T-cell (primary cell): ENCODE results near the gene PPP2R5B. TPM values are rescaled to one million over a fixed set of nuclear protein-coding genes. Genes with fewer than 3 reads are reported as not detected.

Experiments used
- ATAC-seq, 4 experiments: fragments of 200-7000 bp in 3 of 4; fragments of 150-1000 bp in 1 of 4; cut with Tn5 transposase; replicated peaks in 1 of 4; 1 replicate in 3 of 4; 2 replicates in 1 of 4; pipeline ENCODE4 v1.10.0; 2021; ENCODE audit warnings: moderate library complexity in 3 of 4, mild to moderate bottlenecking in 2 of 4, moderate number of reproducible peaks in 1 of 4
- CTCF ChIA-PET, 2 donors: fragments of 300-600 bp; sonication (Branson Sonifier 250); formaldehyde crosslinking; loops; one replicate each; lab custom pipeline; 2022; ENCODE audit warnings: antibody characterized with exemption in 2 of 2; lab: Charles Lee
- POLR2A ChIA-PET, 2 donors: fragments of 300-600 bp; sonication (Branson Sonifier 250); formaldehyde crosslinking; loops; one replicate each; lab custom pipeline; 2022; ENCODE audit warnings: antibody characterized with exemption in 2 of 2; lab: Charles Lee
- DNase-seq, 35 experiments: peaks; one replicate each; pipeline versions ENCODE4 v3.0.0 to v3.0.0-alpha.2; 2013 to 2023
- H3K27ac ChIP-seq: one replicate; pipeline ENCODE4 v1.5.1; 2013; ENCODE audit warnings: low read length
- H3K27me3 ChIP-seq, 2 experiments: replicated peaks in 1 of 2; 1 replicate in 1 of 2; 2 replicates in 1 of 2; pipeline versions ENCODE4 v1.6.1 to v1.7.0; 2013; ENCODE audit warnings: low read length in 1 of 2, mixed read lengths in 1 of 2; ENCODE audit not compliant: control insufficient read depth in 2 of 2, insufficient read depth in 2 of 2; ENCODE audit errors: extremely low read depth in 1 of 2
- H3K36me3 ChIP-seq, 2 donors: 1 replicate in 1 of 2; 2 replicates in 1 of 2; pipeline versions ENCODE4 v1.6.1 to v1.7.0; 2013; ENCODE audit warnings: low read length in 1 of 2; ENCODE audit not compliant: control insufficient read depth in 2 of 2, insufficient read depth in 1 of 2; ENCODE audit errors: extremely low read depth in 1 of 2
- H3K4me1 ChIP-seq, 2 experiments: 1 replicate in 1 of 2; 2 replicates in 1 of 2; pipeline versions ENCODE4 v1.6.1 to v1.7.0; 2013; ENCODE audit warnings: low read length in 2 of 2, mixed read lengths in 1 of 2; ENCODE audit not compliant: insufficient read depth in 2 of 2, control insufficient read depth in 1 of 2; ENCODE audit errors: extremely low read depth in 1 of 2
- H3K4me3 ChIP-seq, 2 donors: 1 replicate in 1 of 2; 2 replicates in 1 of 2; pipeline versions ENCODE4 v1.5.1 to v1.7.0; 2013; ENCODE audit warnings: mild to moderate bottlenecking in 2 of 2, low read length in 1 of 2, moderate library complexity in 1 of 2; ENCODE audit not compliant: control insufficient read depth in 1 of 2; ENCODE audit errors: extremely low read depth in 1 of 2
- H3K9me3 ChIP-seq: 2 replicates; pipeline ENCODE4 v1.7.0; 2013
- H3K27ac Mint-ChIP-seq, 2 donors: one replicate each; pipeline ENCODE4 v1.8.0; 2020 to 2021; ENCODE audit warnings: mild to moderate bottlenecking in 2 of 2, mixed read lengths in 2 of 2
- H3K27me3 Mint-ChIP-seq, 2 donors: one replicate each; pipeline ENCODE4 v1.8.0; 2021 to 2022; ENCODE audit warnings: mixed read lengths in 2 of 2
- H3K36me3 Mint-ChIP-seq: one replicate; pipeline ENCODE4 v1.8.0; 2021; ENCODE audit warnings: mixed read lengths
- H3K4me1 Mint-ChIP-seq, 3 donors: one replicate each; pipeline ENCODE4 v1.8.0; 2020 to 2022; ENCODE audit warnings: mixed read lengths in 3 of 3, mild to moderate bottlenecking in 1 of 3
- H3K4me3 Mint-ChIP-seq, 3 donors: one replicate each; pipeline ENCODE4 v1.8.0; 2020 to 2022; ENCODE audit warnings: mild to moderate bottlenecking in 3 of 3, mixed read lengths in 3 of 3, moderate library complexity in 3 of 3
- H3K9me3 Mint-ChIP-seq, 3 donors: one replicate each; pipeline ENCODE4 v1.8.0; 2020 to 2022; ENCODE audit warnings: mixed read lengths in 3 of 3
- WGBS: methylation state at CpG from one replicate; pipeline ENCODE4 v1.1.5; 2013; ENCODE audit warnings: missing lambda C conversion rate; ENCODE audit not compliant: insufficient coverage; 5-methylcytosine and 5-hydroxymethylcytosine counted together
- total RNA-seq, 35 experiments: library from RNA in 6 of 35; stranded (reverse) in 6 of 35; fragments of 120-200 nt in 1 of 35; gene quantifications; one replicate each; pipeline versions ENCODE4 v1.2.1 to v1.2.4 and lab custom pipeline; 2013 to 2026

The PPP2R5B gene
- total RNA-seq, 5 donors from 2014 or later (not counting 1 experiment from before 2014, with no cell fraction given), result 15.3 to 25.4 (median 17.2) TPM

DNA sequence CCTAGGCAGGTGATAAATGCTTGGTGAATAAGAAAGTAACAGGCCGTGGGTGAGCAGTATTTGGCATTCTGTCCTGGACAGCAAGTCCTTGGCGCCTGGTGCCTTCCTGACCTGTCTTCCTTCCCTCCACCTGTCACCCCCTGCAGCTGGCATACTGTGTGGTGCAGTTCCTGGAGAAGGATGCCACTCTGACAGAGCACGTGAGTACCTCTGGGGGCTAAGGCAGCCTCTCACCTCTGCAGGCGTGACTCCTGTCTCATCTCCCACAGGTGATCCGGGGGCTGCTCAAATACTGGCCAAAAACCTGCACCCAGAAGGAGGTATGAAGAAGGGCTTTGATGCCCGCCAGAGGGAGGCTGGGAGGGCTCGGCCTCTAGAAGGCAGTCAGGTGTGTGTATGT lies 6.8 kb downstream of the PPP2R5B start:
- no peak overlapping the region for H3K4me3 ChIP-seq
- H3K4me3 Mint-ChIP-seq, result no peak overlapping the region
- no peak for ATAC-seq
- no peaks in the 10 kb centered on the region for H3K4me1 ChIP-seq
- H3K27me3 ChIP-seq, result no peaks in the 10 kb centered on the region
- peaks cover 42% of the 10 kb centered on the region for H3K36me3 Mint-ChIP-seq
- DNase-seq, result no peak
- H3K27ac ChIP-seq, result no peak overlapping the region
- H3K27me3 Mint-ChIP-seq, result no peaks in the 10 kb centered on the region
- peaks cover 30 to 37% of the 10 kb centered on the region in 2 donors for H3K36me3 ChIP-seq
- WGBS, result no CpG with 5 or more reads among the region's 7 CpGs
- no peaks in the 10 kb centered on the region for H3K9me3 Mint-ChIP-seq
- H3K9me3 ChIP-seq, result no peaks in the 10 kb centered on the region
- peaks cover 0 to 1% (median under 1%) of the 10 kb centered on the region in 3 donors for H3K4me1 Mint-ChIP-seq
- POLR2A ChIA-PET, result no interaction called here
- CTCF ChIA-PET, result no interaction called here
- no peak overlapping the region for H3K27ac Mint-ChIP-seq

- H3K9me3 Mint-ChIP-seq, result no peaks in the 10 kb centered on the region
- no peak for ATAC-seq
- Histone ChIP-seq H3K36me3 (peaks cover 24 to 37% of the 10 kb centered on the region in 2 donors), H3K27me3 (no peaks in the 10 kb centered on the region), H3K4me1 (no peaks in the 10 kb centered on the region), H3K9me3 (no peaks in the 10 kb centered on the region), H3K27ac (no peak overlapping the region), H3K4me3 (no peak overlapping the region)
- no peak overlapping the region for H3K4me3 Mint-ChIP-seq
- no peak for DNase-seq
- H3K27me3 Mint-ChIP-seq, result no peaks in the 10 kb centered on the region
- WGBS, result no CpG with 5 or more reads among the region's 5 CpGs
- CTCF ChIA-PET, result no interaction called here
- H3K36me3 Mint-ChIP-seq, result peaks cover 37% of the 10 kb centered on the region
- POLR2A ChIA-PET, result interaction anchor here in 1 of 2 donors (0.7 kb wide), 1 partner anchor 79 kb away, joined by 6 read pairs; no protein-coding TSS in a partner anchor
- H3K27ac Mint-ChIP-seq, result no peak overlapping the region
- H3K4me1 Mint-ChIP-seq, result no peaks in the 10 kb centered on the region
Observed at GRCh38 chr11:64932324-64932723, 7.8 kb downstream of the PPP2R5B start.

DNA sequence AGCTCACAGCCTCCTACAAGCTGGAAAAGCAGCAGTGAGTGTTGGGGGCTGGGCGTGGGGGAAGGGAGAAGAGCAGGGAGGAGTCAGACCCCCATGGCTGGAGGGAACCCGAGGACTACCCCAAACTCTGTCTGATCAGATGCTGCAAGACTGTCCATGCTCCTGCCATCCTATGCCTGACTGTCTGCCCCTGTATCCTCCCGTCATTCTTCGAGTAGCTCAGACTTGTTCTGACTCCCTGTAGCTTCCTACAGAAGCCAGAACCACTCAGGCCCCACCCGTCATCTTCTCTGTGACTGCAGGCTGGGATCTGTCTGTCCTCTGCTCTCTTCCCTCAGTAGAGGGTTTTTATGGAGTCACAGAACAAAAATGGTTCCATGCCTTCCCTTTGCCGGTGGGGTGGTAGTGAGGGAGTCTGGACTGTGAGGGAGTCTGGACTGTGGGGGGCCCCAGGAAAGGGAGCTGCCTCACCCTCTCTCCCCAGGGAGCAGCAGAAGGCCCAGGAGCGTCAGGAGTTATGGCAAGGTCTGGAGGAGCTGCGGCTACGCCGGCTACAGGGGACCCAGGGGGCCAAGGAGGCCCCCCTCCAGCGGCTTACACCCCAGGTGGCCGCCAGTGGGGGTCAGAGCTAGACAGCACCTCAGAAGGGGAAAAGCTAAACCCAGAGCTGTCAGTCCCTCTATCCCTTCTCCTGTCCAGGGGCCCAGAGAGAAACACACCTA lies 8.9 kb downstream of the PPP2R5B start:
- Histone ChIP-seq H3K27ac (no peak overlapping the region), H3K36me3 (peaks cover 23 to 34% of the 10 kb centered on the region in 2 donors), H3K4me3 (no peak overlapping the region), H3K27me3 (no peaks in the 10 kb centered on the region), H3K9me3 (no peaks in the 10 kb centered on the region), H3K4me1 (no peaks in the 10 kb centered on the region)
- Mint-ChIP-seq H3K27me3 (no peaks in the 10 kb centered on the region), H3K9me3 (no peaks in the 10 kb centered on the region), H3K4me1 (no peaks in the 10 kb centered on the region), H3K27ac (no peak overlapping the region), H3K36me3 (peaks cover 37% of the 10 kb centered on the region), H3K4me3 (no peak overlapping the region)
- ChIA-PET CTCF (no interaction called here), POLR2A (interaction anchor here in 1 of 2 donors (0.6 kb wide), 2 partner anchors 117 to 1637 kb away, joined by 5 to 8 read pairs; no protein-coding TSS in a partner anchor)
- WGBS, result 100% methylated on average over 2 of the region's 12 CpGs
- DNase-seq (no peak), ATAC-seq (peak in 1 of 4 experiments; percentile 17)

DNA sequence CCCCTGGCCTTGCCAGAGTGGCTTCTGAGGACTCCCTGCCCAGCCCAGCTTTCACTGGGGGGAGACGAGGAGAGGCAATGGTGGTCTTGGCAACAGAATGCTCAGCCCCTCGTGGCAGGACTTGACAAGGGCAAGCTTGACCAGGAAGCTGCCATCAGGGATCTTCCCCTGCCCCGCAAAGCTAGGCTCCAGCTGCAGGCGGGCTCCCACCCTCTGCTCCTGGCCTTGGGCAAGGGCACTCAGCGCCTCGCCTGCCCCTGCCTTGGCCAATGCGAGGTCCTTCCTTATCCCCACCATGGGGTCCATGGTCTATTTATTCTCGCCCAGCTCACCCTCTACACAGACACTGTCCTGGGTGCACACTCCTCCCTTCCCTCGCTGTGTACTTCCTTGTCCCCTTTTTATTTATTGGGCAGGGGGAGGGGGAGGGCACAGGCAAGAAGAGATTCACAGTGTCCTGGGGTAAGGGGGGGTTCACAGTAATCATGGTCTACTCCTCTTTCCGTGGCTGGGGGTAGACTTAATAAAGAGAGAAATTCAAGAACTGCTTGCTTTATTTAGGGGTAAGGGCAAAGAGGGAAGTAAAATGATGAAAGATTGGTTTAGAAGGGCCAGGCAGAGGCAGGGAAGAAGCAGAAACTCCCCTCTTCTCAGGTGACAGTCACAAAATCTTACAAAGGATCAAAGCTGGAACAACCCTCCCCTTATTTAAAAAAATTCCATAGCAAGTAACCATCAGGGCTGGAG lies 9.6 kb downstream of the PPP2R5B start:
- Mint-ChIP-seq H3K9me3 (no peaks in the 10 kb centered on the region), H3K4me3 (no peak overlapping the region), H3K4me1 (no peaks in the 10 kb centered on the region), H3K27me3 (no peaks in the 10 kb centered on the region), H3K36me3 (peaks cover 37% of the 10 kb centered on the region), H3K27ac (no peak overlapping the region)
- ChIA-PET CTCF (no interaction called here), POLR2A (interaction anchor here (0.6 kb wide), 2 partner anchors 40 to 118 kb away, joined by 8 to 9 read pairs; no protein-coding TSS in a partner anchor)
- no peak for ATAC-seq
- Histone ChIP-seq H3K4me1 (no peaks in the 10 kb centered on the region), H3K27ac (no peak overlapping the region), H3K4me3 (no peak overlapping the region), H3K27me3 (peaks cover 0 to 2% of the 10 kb centered on the region in 2 experiments), H3K36me3 (peaks cover 23 to 31% of the 10 kb centered on the region in 2 donors), H3K9me3 (no peaks in the 10 kb centered on the region)
- WGBS, result 86% methylated on average over 6 of the region's 10 CpGs
- no peak for DNase-seq

DNA sequence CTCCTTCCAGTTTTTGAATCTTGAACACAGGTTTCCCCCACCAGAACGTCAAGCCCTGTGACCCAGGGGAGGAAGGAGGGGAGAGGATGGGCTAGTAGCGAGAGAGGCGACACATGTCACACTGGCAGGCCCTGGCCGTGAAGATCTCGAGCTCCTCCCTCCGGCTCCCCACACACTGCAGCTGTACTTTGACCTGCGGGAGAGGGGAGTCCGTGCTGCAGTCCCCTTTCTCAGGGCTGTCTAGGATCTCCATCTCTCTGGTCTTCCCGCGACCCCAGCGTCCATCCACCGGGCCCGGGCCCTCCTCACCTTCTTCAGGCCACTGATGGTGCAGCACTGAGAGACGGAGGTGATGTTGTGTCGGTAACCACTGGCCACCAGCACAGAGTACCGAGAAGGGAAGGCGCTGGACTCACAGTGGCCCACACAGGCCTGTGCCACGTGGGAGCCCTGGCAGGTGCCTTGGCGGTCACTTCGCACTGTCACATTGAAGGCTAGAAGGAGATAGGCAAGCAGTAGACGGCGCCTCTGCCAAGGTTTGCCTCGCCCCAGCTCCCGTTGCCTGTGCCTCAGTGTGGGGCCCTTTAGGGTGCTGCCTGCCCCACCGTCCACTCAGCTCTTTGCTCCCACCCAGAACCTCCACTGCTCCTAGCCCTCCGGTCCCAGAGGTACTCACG lies 10.3 kb downstream of the PPP2R5B start:
- H3K27me3 Mint-ChIP-seq, result peaks cover 0 to 4% of the 10 kb centered on the region in 2 donors

More for the DNA sequence above, 10.3 kb downstream of the PPP2R5B start:
- no peak overlapping the region for H3K4me3 Mint-ChIP-seq
- DNase-seq (no peak), ATAC-seq (no peak)
- H3K36me3 Mint-ChIP-seq, result peaks cover 32% of the 10 kb centered on the region
- H3K27ac Mint-ChIP-seq, result no peak overlapping the region
- 92% methylated on average over 22 of the region's 27 CpGs for WGBS
- H3K4me1 Mint-ChIP-seq, result no peaks in the 10 kb centered on the region
- Histone ChIP-seq H3K27me3 (peaks cover 0 to 6% of the 10 kb centered on the region in 2 experiments), H3K27ac (no peak overlapping the region), H3K4me1 (no peaks in the 10 kb centered on the region), H3K4me3 (no peak overlapping the region), H3K36me3 (peaks cover 23 to 30% of the 10 kb centered on the region in 2 donors), H3K9me3 (no peaks in the 10 kb centered on the region)
- ChIA-PET POLR2A (interaction anchor here in 1 of 2 donors (0.6 kb wide), 1 partner anchor 39 kb away, joined by 9 read pairs; no protein-coding TSS in a partner anchor), CTCF (no interaction called here)
- H3K9me3 Mint-ChIP-seq, result no peaks in the 10 kb centered on the region
